Brain microvascular endothelial cell (primary cell): ENCODE results near the gene NOL4L.

Source experiments
- DNase-seq: peaks from one replicate; pipeline ENCODE4 v3.0.0-alpha.2; 2020
- H3K27ac ChIP-seq: fragments of 250-450 bp; sonication (Bioruptor Pico); 2 replicates; pipeline ENCODE4 v1.5.1; 2020; ENCODE audit warnings: mild to moderate bottlenecking, moderate library complexity
- H3K27me3 ChIP-seq: fragments of 250-450 bp; sonication (Bioruptor Pico); replicated peaks from 2 replicates; pipeline ENCODE4 v1.5.1; 2020; ENCODE audit warnings: mild to moderate bottlenecking
- H3K36me3 ChIP-seq: fragments of 250-450 bp; sonication (Bioruptor Pico); replicated peaks from 2 replicates; pipeline ENCODE4 v1.5.1; 2020; ENCODE audit warnings: mild to moderate bottlenecking
- H3K4me3 ChIP-seq: 2 replicates; pipeline ENCODE4 v1.5.1; 2011; ENCODE audit warnings: low read depth, mild to moderate bottlenecking, control low read depth, low read length, moderate library complexity
- in situ Hi-C: cut with HindIII; loops from 2 replicates; pipeline ENCODE4 v1.10.0; 2017; ENCODE audit warnings: low sequenced_read_pairs, low pct_ligation_motif_present
- TF ChIP-seq, protein P1 (sequence below): IDR thresholded peaks from 2 replicates; pipeline ENCODE4 v1.5.1; 2011; ENCODE audit warnings: low read depth, mild to moderate bottlenecking, moderate library complexity, low read length, control low read depth, inconsistent platforms; ENCODE audit errors: missing control alignments

The NOL4L gene

DNA sequence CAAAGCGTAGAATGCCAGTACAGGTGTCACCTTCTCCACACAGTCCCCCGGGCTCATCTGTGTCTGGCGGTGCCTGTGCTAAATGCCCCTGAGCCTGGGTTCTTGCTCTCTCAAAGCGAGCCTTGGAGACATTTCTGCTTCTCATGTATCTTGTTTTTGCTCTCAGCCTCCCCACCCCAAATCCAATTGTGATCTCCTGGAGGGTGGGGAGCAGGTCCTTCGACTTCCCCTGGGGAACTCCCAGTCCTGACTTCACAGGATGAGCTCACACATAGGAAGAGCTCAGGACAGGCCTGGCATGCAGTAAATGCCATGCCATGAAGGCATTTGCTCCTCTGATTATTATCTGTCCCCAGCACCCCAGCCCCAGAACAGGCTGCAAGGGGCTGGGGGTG lies 58.1 kb downstream of the NOL4L start:
- no peaks in the 10 kb centered on the region for H3K36me3 ChIP-seq
- TF ChIP-seq, protein P1, sequence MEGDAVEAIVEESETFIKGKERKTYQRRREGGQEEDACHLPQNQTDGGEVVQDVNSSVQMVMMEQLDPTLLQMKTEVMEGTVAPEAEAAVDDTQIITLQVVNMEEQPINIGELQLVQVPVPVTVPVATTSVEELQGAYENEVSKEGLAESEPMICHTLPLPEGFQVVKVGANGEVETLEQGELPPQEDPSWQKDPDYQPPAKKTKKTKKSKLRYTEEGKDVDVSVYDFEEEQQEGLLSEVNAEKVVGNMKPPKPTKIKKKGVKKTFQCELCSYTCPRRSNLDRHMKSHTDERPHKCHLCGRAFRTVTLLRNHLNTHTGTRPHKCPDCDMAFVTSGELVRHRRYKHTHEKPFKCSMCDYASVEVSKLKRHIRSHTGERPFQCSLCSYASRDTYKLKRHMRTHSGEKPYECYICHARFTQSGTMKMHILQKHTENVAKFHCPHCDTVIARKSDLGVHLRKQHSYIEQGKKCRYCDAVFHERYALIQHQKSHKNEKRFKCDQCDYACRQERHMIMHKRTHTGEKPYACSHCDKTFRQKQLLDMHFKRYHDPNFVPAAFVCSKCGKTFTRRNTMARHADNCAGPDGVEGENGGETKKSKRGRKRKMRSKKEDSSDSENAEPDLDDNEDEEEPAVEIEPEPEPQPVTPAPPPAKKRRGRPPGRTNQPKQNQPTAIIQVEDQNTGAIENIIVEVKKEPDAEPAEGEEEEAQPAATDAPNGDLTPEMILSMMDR, result no peak
- no peak overlapping the region for H3K4me3 ChIP-seq
- H3K27ac ChIP-seq, result no peak overlapping the region
- no peaks in the 10 kb centered on the region for H3K27me3 ChIP-seq
- in situ Hi-C loops, result no loop called here
- no peak for DNase-seq

DNA sequence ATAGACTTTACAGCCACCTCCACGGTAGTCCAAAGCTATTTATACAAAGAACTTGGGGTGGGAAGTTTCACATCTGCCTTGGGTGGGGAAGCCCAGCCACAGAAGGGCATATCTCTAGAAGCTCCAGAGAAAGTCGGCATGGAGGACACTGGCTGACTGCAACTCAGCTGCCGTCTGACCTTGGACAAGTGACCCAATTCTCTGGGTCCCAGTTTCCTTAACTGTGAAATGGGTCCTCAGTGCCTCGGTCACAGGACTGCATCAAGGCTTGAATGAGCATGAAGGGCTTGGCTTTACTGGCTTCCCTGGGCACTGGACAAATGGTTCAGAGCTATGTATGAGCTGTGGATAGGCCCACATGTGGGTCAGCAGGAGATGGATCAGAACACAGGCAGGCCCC lies 58.6 kb downstream of the NOL4L start:
- DNase-seq, result no peak
- TF ChIP-seq, protein P1, result no peak
- in situ Hi-C loops, result no loop called here
- H3K27me3 ChIP-seq, result no peaks in the 10 kb centered on the region
- H3K4me3 ChIP-seq, result no peak overlapping the region
- no peak overlapping the region for H3K27ac ChIP-seq
- H3K36me3 ChIP-seq, result no peaks in the 10 kb centered on the region

DNA sequence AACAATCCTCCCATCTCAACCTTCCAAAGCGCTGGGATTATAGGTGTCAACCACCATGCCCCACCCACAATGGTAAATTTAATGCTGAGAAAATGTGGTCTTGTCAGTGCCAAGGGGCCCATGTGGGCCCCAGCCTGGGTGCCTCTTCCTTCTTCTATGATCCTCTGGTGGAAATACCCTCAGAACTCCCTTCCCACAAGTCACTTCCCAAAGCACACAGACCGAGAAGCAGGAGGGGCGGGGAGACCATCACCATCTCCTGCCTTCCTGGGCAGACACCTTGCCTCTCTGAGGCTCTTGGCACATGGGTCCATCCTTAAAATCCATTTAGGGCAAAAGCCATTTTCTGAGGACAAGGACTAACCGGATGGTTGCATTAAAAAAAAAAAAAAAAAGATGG lies 59.0 kb downstream of the NOL4L start:
- TF ChIP-seq, protein P1, result no peak
- Histone ChIP-seq H3K27ac (no peak overlapping the region), H3K36me3 (no peaks in the 10 kb centered on the region), H3K4me3 (no peak overlapping the region), H3K27me3 (no peaks in the 10 kb centered on the region)
- in situ Hi-C loops, result no loop called here
- no peak for DNase-seq

DNA sequence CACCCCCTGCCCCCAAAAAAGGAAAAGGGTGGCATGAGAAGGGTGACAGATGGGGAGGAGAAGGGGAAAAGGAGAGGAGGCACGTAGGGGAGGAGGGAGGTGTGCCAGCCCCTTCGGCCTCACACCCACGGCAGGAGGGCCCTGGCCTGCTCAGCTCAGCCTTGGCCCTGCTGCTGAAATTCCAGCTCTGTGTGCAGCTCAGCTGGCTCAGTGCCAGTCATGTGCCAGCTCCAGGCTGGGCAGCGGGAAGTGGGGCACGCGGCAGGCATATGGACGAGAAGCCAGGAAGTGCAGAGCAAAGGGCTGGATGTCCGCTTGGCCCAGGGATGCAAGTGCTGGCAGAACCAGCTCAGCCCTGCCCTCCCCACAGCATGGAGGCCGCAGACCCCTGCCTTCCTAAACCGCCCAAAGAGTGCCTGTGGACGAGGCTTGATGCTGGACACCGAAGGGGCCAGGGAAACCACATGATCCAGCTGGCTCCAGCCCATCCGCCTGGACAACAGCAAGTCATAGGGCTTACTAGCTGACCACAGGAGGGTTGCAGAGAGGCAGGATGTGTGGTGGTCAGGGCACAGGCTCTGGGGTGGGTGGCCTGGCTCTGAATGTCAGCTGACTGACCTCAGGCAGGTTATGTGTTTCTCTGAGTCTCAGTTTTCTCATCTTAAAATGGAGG lies 60.2 kb downstream of the NOL4L start:
- Histone ChIP-seq H3K27me3 (no peaks in the 10 kb centered on the region), H3K36me3 (no peaks in the 10 kb centered on the region), H3K4me3 (no peak overlapping the region), H3K27ac (no peak overlapping the region)
- DNase-seq, result no peak
- TF ChIP-seq, protein P1, result no peak
- in situ Hi-C loops, result no loop called here

DNA sequence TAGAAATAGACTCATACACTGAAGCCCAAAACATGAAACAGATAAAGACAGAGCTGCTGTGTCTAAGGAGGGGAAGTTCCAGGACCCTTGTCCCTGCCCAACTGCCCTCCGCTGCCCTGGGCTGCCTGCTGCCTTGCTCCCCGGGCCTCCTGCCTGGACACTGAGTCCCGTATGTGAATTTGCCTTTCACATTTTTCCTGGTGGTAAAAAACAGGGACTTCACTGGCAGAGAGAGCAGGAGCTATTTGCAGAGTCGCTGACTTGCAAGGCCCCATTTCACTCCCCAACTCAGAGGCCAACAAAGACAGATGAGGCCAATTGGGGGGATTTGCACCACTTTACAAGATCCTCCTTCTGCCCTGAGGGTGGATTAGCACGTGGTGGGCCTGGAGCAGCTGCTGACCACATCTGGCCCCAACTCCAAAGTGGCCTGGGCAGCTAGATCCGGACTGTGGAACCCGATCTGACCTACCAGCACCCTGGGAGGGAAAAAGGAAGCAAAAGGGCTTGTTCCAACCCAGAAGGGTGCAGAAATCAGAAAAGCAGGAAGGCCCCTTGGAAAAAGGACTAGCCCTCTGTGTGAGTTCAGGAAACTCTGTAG lies 61.4 kb downstream of the NOL4L start:
- in situ Hi-C loops, result no loop called here
- no peak overlapping the region for H3K27ac ChIP-seq
- H3K27me3 ChIP-seq, result no peaks in the 10 kb centered on the region
- H3K4me3 ChIP-seq, result no peak overlapping the region
- peaks cover 2% of the 10 kb centered on the region for H3K36me3 ChIP-seq
- TF ChIP-seq, protein P1, result no peak
- DNase-seq, result no peak
